CD4-positive, alpha-beta T cell treated with Interleukin-6 for 4 hours (primary cell): Measurements from ENCODE around the gene BANP.
A peak's percentile ranks its signal among the peaks of the same experiment; 100 is the strongest.
"Not testable (repeated sequence)": the region's sequence is repeated elsewhere in the genome, so short reads cannot be mapped to it uniquely, and the experiment has no call there.

ENCODE experiments used
- DNase-seq: peaks from one replicate; pipeline ENCODE4 v3.0.0-alpha.2; 2020; ENCODE audit warnings: mixed read lengths

The BANP gene, protein sequence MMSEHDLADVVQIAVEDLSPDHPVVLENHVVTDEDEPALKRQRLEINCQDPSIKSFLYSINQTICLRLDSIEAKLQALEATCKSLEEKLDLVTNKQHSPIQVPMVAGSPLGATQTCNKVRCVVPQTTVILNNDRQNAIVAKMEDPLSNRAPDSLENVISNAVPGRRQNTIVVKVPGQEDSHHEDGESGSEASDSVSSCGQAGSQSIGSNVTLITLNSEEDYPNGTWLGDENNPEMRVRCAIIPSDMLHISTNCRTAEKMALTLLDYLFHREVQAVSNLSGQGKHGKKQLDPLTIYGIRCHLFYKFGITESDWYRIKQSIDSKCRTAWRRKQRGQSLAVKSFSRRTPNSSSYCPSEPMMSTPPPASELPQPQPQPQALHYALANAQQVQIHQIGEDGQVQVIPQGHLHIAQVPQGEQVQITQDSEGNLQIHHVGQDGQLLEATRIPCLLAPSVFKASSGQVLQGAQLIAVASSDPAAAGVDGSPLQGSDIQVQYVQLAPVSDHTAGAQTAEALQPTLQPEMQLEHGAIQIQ

GRCh38 chr16:87950765-87951551 is at the start of gene BANP:
Gene BANP (plus strand): TSS chr16:87951434. CDS start chr16:87975116, 23,682 bp downstream.
- peak; percentile 97 for DNase-seq

GRCh38 chr16:87904963-87905362 is 46.3 kb upstream of the BANP start:
- not testable (repeated sequence) for DNase-seq

GRCh38 chr16:87905521-87905920 is 45.7 kb upstream of the BANP start:
- DNase-seq: not testable (repeated sequence)

DNA sequence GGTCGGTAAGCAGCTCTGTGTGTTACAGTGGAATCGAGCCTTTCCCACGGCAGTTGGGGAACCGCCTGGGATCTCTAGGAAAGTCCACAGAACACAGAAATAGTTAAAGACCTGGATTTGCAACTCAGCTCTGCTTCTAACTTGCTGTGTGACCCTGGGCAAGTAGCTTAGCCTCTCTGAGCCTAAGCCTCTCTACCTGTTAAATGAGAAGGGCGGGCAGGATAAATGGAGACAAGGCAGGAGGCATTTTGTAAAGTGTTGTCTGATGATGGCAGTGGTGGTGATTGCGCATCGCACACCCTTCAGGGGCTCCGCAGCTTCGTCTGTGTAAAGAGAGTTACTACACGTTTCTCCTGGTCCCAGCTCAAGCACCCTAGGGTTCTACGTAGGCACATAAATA is 43.1 kb upstream of the BANP start:
- not testable (repeated sequence) for DNase-seq

- peak; percentile 84 for DNase-seq
Observed at GRCh38 chr16:87909203-87909935, 41.9 kb upstream of the BANP start.

DNA sequence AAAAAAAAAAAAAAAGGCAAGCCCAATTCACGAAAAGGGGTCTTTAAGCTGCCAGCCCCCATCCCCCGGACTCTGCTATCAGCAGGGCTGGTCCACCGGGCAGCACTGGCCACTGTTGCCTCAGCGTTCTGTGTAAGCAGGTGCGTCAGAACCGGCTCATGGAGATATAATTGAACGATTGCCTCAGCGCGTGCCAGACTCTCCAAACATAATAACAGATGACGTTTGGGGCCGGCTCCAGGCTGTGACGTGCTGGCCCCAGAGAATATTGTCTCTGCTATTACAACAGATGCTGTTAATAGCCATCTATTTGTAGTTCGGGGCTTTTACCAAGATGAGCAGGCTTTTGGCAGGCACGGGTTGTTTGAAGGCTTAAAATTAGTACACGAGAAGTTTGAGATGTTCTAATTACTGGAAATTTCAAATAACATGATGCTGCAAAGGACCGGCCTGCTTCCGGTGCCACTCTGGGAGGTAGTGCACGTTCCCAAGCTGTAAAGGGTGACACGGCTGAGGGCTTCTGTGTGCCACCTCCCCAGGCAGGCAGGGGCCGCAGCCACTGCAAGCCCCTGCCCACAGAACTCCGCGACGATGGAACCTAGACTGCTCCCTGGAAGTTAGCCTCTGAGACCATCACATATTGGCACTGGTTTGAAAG is 40.0 kb upstream of the BANP start:
- not testable (repeated sequence) for DNase-seq

- not testable (repeated sequence) for DNase-seq
Observed at GRCh38 chr16:87912691-87913090, 38.5 kb upstream of the BANP start.

- not testable (repeated sequence) for DNase-seq
Observed at GRCh38 chr16:87914021-87914725, 37.1 kb upstream of the BANP start.

GRCh38 chr16:87914812-87915211 is 36.4 kb upstream of the BANP start:
- no peak for DNase-seq

DNA sequence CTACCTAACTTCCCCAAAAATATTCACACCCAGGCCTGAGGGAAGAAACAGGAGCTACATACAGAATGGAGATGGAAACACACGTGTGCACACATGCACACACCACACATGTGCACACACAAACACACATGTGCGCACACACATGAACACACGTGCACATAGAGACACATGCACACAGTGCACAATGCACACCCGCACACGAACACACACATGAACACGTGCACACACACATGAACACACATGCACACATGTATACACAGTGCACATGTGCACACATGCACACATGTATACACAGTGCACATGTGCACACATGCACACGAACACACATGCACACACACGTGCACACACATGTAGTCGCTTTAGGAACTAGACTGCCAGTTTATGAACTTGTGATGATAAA is 33.7 kb upstream of the BANP start:
- DNase-seq: no peak

- DNase-seq: no peak
Observed at GRCh38 chr16:87918338-87918737, 32.9 kb upstream of the BANP start.

DNA sequence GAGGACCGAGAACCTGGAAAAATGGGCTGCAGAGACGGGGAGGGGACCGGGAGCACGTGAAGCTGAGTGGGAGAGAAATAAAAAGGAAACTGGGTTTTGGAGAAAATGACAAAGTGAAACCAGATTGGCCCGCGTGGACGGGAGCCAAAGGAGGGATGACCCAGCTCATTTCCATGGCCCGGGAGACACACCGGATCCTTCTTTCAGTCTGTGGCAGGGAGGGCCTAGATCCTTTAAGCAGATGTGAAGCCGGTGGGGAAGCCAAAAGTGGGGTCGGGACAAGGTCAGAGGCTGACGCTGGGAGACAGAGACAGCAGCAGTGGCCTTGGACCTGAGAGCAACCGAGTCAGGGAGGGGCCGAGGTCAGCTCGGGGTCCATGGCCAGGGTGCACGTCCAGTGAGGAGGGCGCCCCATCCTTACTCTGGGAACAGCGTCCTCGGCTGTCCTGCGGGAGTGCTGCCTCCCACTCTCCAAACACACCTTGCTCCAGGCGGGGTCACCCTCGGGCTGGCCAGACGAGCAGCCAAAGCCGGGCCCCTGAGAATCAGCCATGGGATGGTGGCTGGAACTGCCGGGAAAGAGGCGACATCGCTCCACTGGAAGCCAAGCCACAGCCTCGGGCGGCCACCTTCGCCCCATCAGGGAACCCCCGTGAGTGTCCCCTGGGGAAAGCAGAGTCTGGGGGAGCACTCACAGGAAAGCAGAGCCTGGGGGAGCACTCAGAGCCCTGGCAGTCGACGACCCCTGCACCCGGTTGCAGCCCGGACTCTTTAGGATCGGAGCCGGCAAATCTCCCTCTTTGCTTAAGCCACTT is 32.2 kb upstream of the BANP start:
- DNase-seq: no peak

DNA sequence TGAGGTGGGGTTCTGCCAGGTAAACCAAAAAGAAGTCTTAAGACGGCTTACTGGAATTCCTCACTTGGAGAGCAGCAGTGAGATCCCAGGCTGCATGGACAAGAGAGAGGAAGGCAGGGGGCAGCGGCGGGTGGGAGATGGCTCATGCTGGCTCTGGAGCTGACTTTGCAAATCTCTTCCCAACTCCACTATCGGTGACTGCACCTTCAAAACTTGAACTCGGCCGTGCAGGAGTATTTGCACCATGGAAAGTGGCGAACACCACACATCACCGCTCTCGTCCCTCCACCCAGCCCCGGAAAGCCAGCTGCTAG is 31.6 kb upstream of the BANP start:
- DNase-seq: no peak

- no peak for DNase-seq
Observed at GRCh38 chr16:87921236-87921773, 29.9 kb upstream of the BANP start.

GRCh38 chr16:87922250-87922871 is 28.9 kb upstream of the BANP start:
- no peak for DNase-seq

DNA sequence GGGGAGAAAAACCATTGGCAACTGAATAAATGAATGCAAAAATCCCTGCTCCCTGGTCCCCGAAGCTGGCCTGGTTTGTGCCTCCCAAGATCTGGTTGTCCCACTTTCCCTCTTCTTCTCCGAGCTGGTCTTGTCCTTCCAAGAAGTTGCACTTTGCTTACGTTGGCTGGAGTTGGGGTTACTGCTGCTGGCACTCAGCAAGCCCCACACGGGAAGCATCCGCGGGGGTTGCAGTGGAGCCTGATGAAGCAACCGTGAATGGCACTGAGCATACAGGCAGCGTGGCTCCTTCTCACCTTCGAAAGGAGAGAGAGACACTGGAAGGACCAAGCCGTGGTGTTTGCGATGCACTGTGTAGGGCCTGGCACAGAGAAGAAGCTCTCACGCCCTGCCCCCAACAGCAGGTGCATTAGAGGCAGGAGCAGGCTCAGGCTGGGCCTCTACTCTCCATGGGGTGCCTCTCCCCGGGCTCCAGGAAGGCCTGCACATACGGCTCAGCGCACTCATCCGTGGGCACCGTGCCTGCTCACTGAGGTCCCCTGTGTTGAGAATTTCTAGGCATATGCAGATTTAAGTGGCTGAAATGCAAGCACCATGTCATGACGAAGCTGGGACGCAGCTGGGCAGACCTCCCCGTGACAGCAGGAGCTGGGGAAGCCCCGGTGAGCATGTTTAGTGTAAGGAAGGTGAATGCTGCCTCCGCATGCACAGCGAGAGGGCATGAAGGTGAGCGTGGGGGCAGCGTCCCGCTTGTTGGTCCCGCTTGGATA is 27.0 kb upstream of the BANP start:
- no peak for DNase-seq

DNA sequence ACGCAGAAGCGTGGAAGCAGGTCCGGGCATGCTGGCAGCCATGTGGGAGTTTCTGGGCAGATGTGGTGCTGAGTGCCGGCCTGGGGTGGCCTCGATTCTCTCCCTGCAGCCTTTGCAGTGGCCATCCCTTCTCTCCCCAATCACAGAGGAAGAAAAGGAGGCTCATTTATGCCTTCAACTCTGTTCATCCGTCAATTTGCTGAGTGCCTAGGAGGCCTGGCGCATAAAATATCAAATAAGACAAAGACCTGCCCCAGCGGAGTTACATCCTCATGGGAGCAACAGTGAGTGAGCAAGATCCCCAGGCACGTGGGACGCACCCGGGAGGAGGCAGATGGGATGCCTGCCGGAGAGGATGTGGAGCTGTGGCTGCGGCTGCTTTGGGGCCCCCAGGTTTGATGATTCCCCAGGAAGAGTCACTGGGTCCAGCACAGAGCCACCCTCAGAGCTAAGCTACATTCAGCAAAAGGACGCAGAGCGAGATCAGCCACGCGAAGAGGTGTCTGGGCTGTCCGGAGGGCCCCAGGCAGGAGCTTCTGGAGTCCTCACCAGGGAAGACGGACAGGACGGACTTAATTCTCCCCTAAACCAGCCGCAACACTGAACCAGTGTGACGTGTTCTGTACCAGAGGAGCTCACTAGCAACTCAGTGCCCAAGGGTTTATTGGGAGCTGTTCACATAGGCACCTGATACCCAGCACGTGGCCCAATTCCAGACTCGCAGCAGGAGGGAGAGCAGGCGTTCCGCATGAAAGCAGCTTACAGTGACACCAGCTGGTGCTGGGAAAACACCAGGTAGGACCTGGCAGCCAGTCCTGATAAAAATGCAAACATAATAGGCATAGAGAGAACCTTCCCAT is 26.2 kb upstream of the BANP start:
- DNase-seq: no peak
